Suprapubic skin (tissue), 4 donors: Measurements from ENCODE around the gene SPSB4. TPM values are rescaled to one million over a fixed set of nuclear protein-coding genes. Genes with fewer than 3 reads are reported as not detected.

Experiments used
- DNase-seq, 2 donors: peaks; one replicate each; pipeline ENCODE4 v3.0.0-alpha.2; 2019; ENCODE audit warnings: low spot score in 2 of 2
- H3K27ac ChIP-seq: fragments of 200-600 bp; sonication (generic); one replicate; pipeline ENCODE4 v1.5.1; 2019
- H3K27me3 ChIP-seq: fragments of 200-600 bp; sonication (generic); one replicate; pipeline ENCODE4 v1.5.1; 2019
- H3K36me3 ChIP-seq: fragments of 200-600 bp; sonication (generic); one replicate; pipeline ENCODE4 v1.5.1; 2019
- H3K4me1 ChIP-seq: fragments of 200-600 bp; sonication (generic); one replicate; pipeline ENCODE4 v1.5.1; 2019
- H3K4me3 ChIP-seq: fragments of 200-600 bp; sonication (generic); one replicate; pipeline ENCODE4 v1.5.1; 2019; ENCODE audit warnings: mild to moderate bottlenecking
- H3K9me3 ChIP-seq: fragments of 200-600 bp; sonication (generic); one replicate; pipeline ENCODE4 v1.5.1; 2019
- CTCF ChIP-seq, 2 donors: fragments of 200-600 bp in 1 of 2; fragments of 450-650 bp in 1 of 2; sonication (generic) in 1 of 2; IDR thresholded peaks; one replicate each; pipeline ENCODE4 v1.5.1; 2016 to 2019; ENCODE audit warnings: antibody characterized with exemption in 2 of 2, mild to moderate bottlenecking in 1 of 2, moderate library complexity in 1 of 2
- EP300 ChIP-seq: sonication (generic); formaldehyde crosslinking; IDR thresholded peaks from one replicate; pipeline ENCODE4 v1.6.1; 2017; ENCODE audit warnings: antibody characterized with exemption
- POLR2A ChIP-seq, 2 donors: fragments of 450-650 bp; IDR thresholded peaks; one replicate each; pipeline ENCODE4 v1.6.1; 2017; ENCODE audit warnings: antibody characterized with exemption in 2 of 2, mild to moderate bottlenecking in 2 of 2, moderate library complexity in 2 of 2
- POLR2AphosphoS5 ChIP-seq, 3 donors: sonication (generic); formaldehyde crosslinking; IDR thresholded peaks; one replicate each; pipeline ENCODE4 v1.6.1; 2017; ENCODE audit warnings: antibody characterized with exemption in 3 of 3
- WGBS: methylation state at CpG from one replicate; pipeline ENCODE4 v1.1.5; 2018; 5-methylcytosine and 5-hydroxymethylcytosine counted together
- total RNA-seq, 4 donors: library from RNA; depleted of rRNA; stranded (reverse); fragments of >200 nt; gene quantifications; one replicate each; pipeline ENCODE4 v1.1.0, GENCODE V29; 2016

Gene SPSB4
- total RNA-seq, 4 donors from 2014 or later: 0.51 to 0.81 TPM; not detected in 2

DNA sequence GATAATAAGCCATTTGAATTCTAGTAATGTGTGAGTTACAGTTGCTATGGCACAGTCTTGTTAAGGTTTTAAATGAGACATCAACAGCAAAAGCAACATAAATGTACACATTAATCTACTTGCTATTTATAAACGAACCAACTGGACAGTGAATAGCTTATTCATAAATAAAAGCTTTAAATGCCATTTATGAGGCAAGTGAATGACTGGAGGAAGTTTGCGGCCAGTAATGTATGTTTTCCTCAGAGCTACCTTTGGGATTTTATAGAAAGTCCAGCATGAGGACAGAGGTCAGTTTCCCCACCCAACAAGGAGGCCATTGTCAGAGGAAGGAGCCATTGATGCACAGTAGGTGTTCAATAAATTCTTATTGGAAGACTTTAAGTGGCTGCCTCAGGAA, 132.5 kb downstream of the SPSB4 start:
- 34% methylated on average over 2 of the region's 2 CpGs for WGBS
- TF ChIP-seq CTCF (IDR thresholded peaks at IDR 0.05): no peak
- no peak for TF ChIP-seq POLR2AphosphoS5 (IDR thresholded peaks at IDR 0.05)
- TF ChIP-seq EP300: no peak
- TF ChIP-seq POLR2A (IDR thresholded peaks at IDR 0.05): no peak

GRCh38 chr3:141184430-141184829, 133.3 kb downstream of the SPSB4 start:
- no peak for DNase-seq
- 65% methylated on average over 4 of the region's 4 CpGs for WGBS

More for the DNA sequence above, 132.5 kb downstream of the SPSB4 start:
- Histone ChIP-seq H3K9me3 (no peaks in the 10 kb centered on the region), H3K4me1 (no peaks in the 10 kb centered on the region), H3K27me3 (peaks cover 3% of the 10 kb centered on the region), H3K27ac (no peak overlapping the region), H3K4me3 (no peak overlapping the region), H3K36me3 (no peaks in the 10 kb centered on the region)
- no peak for DNase-seq

GRCh38 chr3:141191097-141191749, 140.1 kb downstream of the SPSB4 start:
- no peak overlapping the region for H3K27ac ChIP-seq
- no peaks in the 10 kb centered on the region for H3K36me3 ChIP-seq
- TF ChIP-seq EP300 (no peak), POLR2AphosphoS5 (IDR thresholded peaks at IDR 0.05) (no peak), POLR2A (IDR thresholded peaks at IDR 0.05) (no peak), CTCF (IDR thresholded peaks at IDR 0.05) (no peak)
- DNase-seq: no peak
- H3K4me3 ChIP-seq: no peak overlapping the region
- WGBS: 73% methylated on average over 2 of the region's 2 CpGs
- H3K9me3 ChIP-seq: no peaks in the 10 kb centered on the region
- H3K4me1 ChIP-seq: no peaks in the 10 kb centered on the region
- H3K27me3 ChIP-seq: peaks cover 16% of the 10 kb centered on the region

More at GRCh38 chr3:141184430-141184829, 133.3 kb downstream of the SPSB4 start:
- no peak overlapping the region for H3K27ac ChIP-seq
- peaks cover 3% of the 10 kb centered on the region for H3K27me3 ChIP-seq
- no peak for TF ChIP-seq POLR2A (IDR thresholded peaks at IDR 0.05)
- no peak for TF ChIP-seq POLR2AphosphoS5 (IDR thresholded peaks at IDR 0.05)
- no peak for TF ChIP-seq EP300
- no peak for TF ChIP-seq CTCF (IDR thresholded peaks at IDR 0.05)
- H3K36me3 ChIP-seq: no peaks in the 10 kb centered on the region
- H3K4me1 ChIP-seq: no peaks in the 10 kb centered on the region
- no peaks in the 10 kb centered on the region for H3K9me3 ChIP-seq
- no peak overlapping the region for H3K4me3 ChIP-seq

DNA sequence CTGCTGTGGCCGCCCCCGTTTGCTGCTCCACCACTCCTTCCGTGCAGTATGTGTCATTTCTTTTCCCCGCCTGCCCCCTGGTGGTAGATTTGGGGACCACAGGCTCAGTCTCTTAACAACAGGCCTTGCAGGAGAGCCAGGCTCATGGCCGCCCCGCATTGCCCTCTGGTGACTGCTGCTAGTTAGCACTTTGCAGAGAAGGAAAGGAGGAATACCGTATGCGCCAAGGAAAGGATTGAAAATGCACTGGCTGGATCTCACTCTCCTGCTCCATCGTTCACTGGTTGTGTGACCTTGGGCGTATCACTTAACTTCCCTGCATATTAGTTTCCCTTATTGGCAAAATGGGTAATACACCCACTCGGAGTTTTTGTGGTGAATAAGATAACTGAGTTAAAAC, 141.2 kb downstream of the SPSB4 start:
- Histone ChIP-seq H3K27me3 (peaks cover 13% of the 10 kb centered on the region), H3K9me3 (no peaks in the 10 kb centered on the region), H3K27ac (no peak overlapping the region), H3K4me3 (no peak overlapping the region), H3K4me1 (no peaks in the 10 kb centered on the region), H3K36me3 (no peaks in the 10 kb centered on the region)
- WGBS: 8% methylated on average over 11 of the region's 11 CpGs
- no peak for TF ChIP-seq POLR2A (IDR thresholded peaks at IDR 0.05)
- peak; percentile 96 to 98 for TF ChIP-seq CTCF (IDR thresholded peaks at IDR 0.05)
- peak; percentile 99 for DNase-seq

DNA sequence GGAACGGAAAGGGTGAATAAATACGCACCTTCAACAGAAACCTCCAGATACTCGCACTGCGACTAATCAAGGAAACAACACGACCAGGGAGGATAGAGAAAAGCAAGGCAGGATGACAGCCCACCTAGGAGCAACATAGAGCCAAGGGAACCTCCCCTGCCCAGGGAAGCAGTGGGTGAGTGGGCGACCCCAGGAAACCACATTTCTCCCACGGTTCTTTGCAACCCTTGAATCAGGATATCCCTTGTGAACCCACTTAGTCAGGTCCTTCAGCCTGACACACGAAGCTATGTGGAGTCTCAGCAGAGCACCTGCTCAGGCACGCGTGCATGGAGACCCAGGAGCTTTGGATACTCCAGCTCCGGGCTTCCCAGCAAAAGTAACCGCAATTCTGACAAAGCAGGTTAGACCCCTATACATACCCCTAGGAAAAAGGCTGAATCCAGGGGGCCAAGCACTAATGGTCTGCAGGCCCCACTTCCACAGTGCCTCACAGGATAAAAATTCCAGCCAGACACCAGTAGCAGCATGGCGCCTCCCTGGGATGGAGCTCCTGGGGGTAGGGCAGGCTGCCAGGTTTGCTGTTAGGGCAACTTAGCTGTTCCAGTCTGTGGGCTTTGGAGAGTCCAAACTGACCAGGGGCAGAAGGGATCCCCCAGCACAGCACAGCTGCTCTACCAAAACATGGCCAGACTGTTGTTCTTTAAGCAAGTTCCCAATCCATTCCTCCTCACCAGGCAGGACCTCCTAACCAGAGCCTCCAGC, 142.1 kb downstream of the SPSB4 start:
- TF ChIP-seq EP300 (no peak), POLR2A (IDR thresholded peaks at IDR 0.05) (no peak), POLR2AphosphoS5 (IDR thresholded peaks at IDR 0.05) (no peak), CTCF (IDR thresholded peaks at IDR 0.05) (no peak)
- no peak overlapping the region for H3K4me3 ChIP-seq
- no peak for DNase-seq
- no peaks in the 10 kb centered on the region for H3K9me3 ChIP-seq
- peaks cover 13% of the 10 kb centered on the region for H3K27me3 ChIP-seq
- no peak overlapping the region for H3K27ac ChIP-seq
- no peaks in the 10 kb centered on the region for H3K36me3 ChIP-seq
- no peaks in the 10 kb centered on the region for H3K4me1 ChIP-seq
- WGBS: 86% methylated on average over 10 of the region's 13 CpGs
